Measurements from ENCODE around the gene SLC39A13.

SLC39A13 gene

DNA sequence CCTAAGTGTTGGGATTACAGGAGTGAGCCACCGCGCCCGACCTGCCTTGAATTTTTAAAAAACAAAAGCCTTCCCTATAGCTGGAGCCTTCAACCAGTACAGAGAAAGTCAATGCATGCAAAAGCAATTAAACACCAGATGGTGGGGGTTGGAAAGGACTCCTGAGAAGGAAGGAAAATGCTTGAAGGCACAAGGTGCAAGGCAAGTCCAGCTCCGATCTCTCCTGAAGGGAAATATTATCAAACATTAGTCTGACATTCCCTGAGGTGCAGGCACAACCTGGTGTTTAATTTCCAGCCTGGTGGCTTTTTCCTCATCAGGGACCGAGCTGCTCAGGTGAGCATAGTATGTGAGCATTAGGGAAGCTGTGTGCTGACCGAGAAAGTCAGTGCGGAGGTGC is 53.5 kb downstream of the SLC39A13 start:
- no peak for DNase-seq

DNA sequence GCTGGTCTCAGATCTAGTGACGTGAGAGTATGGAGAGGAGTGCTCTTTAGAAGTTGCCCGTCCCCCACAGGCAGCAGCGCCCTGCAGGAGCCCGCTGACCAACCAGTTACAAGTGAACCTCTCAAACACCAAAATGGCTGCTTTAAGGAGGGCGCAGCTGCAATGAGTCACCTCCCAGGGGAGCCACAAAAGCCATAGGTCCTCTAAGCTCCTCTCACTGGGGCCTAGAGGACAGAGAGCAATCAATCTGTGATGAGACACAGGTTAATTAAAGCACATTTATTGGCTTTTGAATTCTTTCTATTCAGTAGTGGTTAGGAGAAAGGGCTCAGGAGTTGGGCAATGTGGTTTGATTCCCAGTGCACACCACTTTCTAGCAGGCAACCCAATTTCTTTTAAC is 56.1 kb downstream of the SLC39A13 start:
- no peak for DNase-seq
